KOPT-K1 (cell line): ENCODE results near the gene ZNF276.

Experiments used
- H3K27ac ChIP-seq: fragments of 200-600 bp; sonication (generic); 2 replicates; pipeline ENCODE4 v1.5.1; 2016; ENCODE audit warnings: antibody characterized with exemption, mild to moderate bottlenecking, low read depth, low read length; ENCODE audit not compliant: poor library complexity, severe bottlenecking
- H3K36me3 ChIP-seq: fragments of 200-600 bp; sonication (generic); 2 replicates; pipeline ENCODE4 v1.5.1; 2017; ENCODE audit warnings: antibody characterized with exemption, mild to moderate bottlenecking, low read length, moderate library complexity; ENCODE audit not compliant: insufficient read depth
- H3K9me3 ChIP-seq: fragments of 200-600 bp; sonication (generic); 2 replicates; pipeline ENCODE4 v1.5.1; 2017; ENCODE audit warnings: antibody characterized with exemption, low read length, mild to moderate bottlenecking; ENCODE audit not compliant: insufficient read depth, poor library complexity, severe bottlenecking

The ZNF276 gene

DNA sequence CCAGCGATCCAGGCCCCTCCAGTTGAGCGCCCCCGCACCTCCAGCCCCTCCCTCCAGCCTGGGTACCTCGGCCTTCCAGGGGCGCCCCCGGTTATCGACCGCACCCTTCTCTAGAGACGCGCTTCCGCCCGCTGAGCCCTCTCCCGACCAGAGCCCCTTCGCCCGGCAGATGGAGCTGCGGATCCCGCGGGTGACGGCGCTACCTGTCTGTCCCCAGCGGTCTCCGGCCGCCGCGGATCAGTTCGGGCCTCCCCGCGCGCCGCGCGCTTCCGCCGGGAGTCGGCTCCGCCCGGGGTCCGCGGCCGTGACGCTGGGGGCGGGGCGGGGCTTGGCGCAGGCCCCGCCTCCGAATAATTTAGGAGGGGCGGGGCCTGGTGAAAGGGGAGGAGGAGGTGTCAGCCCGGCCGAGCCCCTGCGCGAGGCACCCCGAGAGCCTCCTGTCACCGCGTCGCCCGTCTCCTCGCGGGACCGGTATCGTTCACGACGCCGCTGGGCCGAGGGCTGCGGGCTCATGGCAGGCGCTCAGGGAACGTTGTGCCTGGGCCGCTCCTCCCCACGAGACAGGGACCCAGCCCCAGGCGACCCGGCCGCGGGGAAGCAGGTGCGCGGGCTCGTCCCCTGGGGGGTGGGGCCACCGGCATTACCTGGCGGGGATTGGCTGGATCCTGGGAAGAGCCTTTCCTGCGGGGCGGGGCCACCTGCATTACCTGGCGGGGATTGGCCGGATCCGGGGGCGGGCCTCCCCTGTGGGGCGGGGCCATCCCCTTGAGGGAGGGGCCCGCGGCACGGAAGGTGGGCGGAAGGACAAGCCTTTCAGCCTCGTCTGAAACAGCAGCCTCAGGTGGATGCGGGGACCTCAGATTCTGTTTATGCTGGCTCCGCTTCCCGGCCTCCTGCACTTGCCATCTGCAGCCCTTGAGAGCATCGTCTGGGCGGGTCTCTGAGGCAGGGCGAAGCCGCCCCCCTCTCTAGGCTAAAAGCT is 19.6 kb upstream of the ZNF276 start, which contains the start of gene SPATA2L:
TSS of gene SPATA2L (minus strand) at position 281 of the 982 bp plus-strand sequence. CDS start 473 bp downstream, outside the sequence.
- H3K9me3 ChIP-seq: no peaks in the 10 kb centered on the region
- peak within 1 kb of the TSS; percentile 46 for H3K27ac ChIP-seq
- peaks cover 7% of the 10 kb centered on the region; the same call in 1 of the 2 replicates for H3K36me3 ChIP-seq

DNA sequence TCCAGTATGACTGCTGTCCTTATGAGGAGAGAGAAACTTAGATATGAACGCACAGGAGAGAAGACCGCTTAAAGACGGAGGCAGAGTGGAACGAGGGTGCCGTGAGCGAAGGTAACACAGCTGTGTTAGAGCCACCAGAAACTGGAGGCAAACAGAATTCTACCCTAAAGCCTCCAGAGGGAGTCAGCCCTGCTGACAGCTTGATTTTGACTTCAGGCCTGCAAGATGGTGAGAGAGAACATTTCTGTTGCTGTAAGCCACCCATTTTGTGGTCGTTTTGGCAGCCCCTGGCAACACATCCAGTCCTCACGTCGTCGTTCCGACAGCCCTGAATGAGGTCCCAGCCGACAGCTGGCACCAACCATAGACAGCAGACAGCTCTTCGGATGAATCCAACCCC is 17.1 kb upstream of the ZNF276 start:
- H3K27ac ChIP-seq: no peak overlapping the region
- H3K36me3 ChIP-seq: no peaks in the 10 kb centered on the region
- H3K9me3 ChIP-seq: no peaks in the 10 kb centered on the region

DNA sequence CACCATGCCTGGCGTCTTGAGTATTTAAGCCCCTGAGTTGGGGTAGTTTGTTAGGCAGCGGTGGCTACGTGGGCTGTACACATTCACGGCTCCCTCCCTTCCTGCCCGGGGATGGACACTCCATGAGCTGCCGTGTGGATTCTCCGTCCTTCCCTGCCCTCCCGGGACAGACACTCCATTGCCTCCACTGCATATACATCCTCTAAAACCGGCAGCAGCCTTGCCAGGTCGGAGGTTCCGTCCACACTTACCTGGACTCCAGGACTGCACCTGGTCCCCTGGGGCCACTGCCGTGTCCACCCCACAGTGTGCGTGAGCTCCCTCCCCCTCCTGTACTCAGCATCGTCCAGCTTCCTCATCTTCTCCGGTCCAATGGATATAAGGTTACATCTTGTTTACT is 16.3 kb upstream of the ZNF276 start:
- H3K9me3 ChIP-seq: no peaks in the 10 kb centered on the region

DNA sequence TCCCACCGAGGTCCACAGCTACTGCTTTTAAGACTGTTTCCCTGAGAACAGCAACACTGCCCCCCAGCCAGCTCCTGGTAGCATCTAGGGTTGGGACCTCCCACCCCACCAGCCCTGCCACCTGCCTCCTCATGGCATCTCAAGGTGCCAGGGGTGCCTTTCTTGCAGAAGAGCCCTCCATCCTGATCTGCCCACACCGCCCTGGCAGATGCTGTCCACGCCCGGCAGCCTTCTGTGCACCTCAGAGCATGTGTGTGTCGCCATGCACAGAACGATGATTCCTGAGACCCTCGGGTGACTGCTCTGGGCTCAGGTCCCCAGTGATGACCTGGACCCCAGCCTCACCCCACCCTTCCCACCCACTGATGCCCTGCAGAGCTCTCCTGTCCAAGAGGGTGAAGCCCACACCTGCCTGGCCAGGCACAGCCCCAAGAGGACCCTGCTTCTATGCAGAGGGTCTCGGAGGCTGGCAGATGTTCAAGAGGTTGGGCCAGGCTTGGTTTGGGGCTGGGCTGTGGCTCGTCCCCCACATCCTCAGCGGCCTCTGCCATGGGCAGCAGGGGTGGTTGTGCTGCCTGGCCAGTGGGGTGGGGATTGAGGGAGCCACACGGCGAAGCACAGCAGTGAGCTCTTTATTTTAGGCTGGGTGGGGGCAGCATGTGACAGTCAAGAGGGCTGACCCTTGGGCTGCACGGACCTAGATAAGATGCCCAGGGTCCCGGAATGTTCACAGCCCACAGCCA is 14.6 kb upstream of the ZNF276 start:
- H3K36me3 ChIP-seq: no peaks in the 10 kb centered on the region
- no peak overlapping the region for H3K27ac ChIP-seq
- no peaks in the 10 kb centered on the region for H3K9me3 ChIP-seq

More for the DNA sequence above, 16.3 kb upstream of the ZNF276 start:
- no peaks in the 10 kb centered on the region for H3K36me3 ChIP-seq
- no peak overlapping the region for H3K27ac ChIP-seq

DNA sequence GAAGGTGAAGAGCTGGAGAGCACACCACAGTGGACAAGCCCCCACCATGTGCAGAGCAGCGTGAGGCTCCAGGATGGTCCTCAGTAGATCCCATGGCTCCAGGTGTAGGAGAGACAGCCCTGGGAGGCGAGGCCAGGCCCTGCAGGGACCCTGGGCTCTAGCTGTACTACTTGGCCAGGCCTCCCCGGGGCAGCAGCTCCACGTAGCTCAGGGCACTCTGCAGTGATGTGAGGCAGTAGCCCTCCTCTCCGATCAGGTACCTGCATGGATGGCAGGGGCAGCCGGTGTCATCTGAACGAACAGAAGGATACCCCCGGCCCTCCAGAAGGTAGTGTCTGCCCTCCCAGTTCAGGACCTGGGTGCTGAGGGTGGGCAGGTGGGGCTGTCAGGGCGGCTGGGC is 13.6 kb upstream of the ZNF276 start:
- H3K36me3 ChIP-seq: no peaks in the 10 kb centered on the region

DNA sequence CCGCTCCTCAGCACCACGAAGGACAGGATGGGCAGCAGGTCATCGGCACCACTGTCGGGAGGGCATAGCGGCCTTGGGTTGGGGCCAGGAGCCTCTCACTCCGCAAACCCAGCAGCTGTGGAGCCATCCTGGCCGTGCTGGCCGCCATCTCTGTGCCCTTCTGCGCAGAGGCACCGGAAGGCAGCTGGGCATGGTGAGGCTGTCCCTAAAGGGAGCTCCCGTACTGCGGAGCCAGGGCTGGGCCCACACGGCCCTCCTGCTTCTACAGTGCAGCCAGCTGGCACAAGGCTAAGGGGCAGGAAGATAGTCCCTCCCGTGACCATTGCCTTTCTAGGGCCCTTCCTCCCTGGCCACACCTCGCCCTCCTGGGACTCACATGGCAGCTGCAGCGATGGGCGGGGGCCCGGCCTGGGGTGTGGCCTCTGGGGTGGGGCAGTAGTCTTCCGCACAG is 12.8 kb upstream of the ZNF276 start:
- Histone ChIP-seq H3K36me3 (peaks cover 4% of the 10 kb centered on the region; the same call in 1 of the 2 replicates), H3K9me3 (no peaks in the 10 kb centered on the region), H3K27ac (no peak overlapping the region)

More for the DNA sequence above, 13.6 kb upstream of the ZNF276 start:
- H3K9me3 ChIP-seq: no peaks in the 10 kb centered on the region
- no peak overlapping the region for H3K27ac ChIP-seq

DNA sequence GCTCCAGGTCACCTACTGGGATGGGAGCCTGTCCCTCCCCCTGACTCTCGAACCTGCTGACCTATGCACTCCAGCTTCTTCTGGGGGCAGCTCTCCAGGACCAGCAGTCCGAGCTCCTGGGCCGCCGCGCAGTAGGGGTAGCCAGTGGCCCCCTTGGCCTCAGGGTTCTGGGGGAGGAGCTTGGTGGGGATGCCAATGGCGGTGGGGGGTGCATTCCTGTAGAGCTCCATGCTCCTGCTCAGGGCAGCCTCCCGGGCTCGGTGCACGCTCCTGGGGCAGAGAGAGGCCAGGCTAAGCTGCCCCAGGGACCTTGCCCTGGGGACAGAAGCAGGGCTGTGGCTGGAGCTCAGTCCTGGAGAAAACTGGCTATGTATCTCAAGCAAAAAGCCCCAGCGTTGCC is 12.2 kb upstream of the ZNF276 start:
- Histone ChIP-seq H3K9me3 (no peaks in the 10 kb centered on the region), H3K27ac (no peak overlapping the region), H3K36me3 (peaks cover 8% of the 10 kb centered on the region)

DNA sequence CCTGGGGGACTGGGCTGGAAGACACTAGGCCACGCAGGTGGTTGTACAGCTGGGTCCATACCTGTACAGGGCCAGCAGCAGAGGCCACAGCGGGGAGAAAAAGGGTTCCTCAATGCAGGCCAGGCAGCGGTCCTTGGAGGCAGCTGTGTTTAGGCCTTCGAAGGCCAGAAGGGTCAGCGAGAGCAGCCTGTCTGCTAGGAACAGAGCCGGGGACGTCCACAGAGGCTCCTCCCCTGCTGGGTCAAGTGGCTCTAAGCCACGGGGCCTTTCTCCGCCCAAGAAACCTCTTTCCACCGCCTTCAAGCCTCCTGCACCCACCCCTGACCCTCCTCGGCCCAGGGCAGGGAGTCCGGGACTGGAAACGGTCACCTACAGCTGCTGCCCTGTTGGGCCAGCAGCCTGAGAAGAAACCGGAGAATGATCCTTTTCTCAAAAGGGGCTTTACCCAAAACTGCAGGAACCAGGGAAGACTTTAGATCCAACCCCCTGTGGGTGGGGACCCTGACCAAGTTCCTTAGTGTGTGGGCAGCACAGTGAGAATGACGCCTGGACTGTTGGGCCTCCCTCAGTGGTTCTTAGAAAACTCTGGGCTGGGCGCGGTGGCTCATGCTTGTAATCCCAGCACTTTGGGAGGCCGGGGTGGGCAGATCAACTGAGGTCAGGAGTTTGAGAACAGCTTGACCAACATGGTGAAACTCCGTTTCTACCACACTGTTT is 11.5 kb upstream of the ZNF276 start:
- no peak overlapping the region for H3K27ac ChIP-seq
- H3K9me3 ChIP-seq: no peaks in the 10 kb centered on the region
- peaks cover 15% of the 10 kb centered on the region for H3K36me3 ChIP-seq

DNA sequence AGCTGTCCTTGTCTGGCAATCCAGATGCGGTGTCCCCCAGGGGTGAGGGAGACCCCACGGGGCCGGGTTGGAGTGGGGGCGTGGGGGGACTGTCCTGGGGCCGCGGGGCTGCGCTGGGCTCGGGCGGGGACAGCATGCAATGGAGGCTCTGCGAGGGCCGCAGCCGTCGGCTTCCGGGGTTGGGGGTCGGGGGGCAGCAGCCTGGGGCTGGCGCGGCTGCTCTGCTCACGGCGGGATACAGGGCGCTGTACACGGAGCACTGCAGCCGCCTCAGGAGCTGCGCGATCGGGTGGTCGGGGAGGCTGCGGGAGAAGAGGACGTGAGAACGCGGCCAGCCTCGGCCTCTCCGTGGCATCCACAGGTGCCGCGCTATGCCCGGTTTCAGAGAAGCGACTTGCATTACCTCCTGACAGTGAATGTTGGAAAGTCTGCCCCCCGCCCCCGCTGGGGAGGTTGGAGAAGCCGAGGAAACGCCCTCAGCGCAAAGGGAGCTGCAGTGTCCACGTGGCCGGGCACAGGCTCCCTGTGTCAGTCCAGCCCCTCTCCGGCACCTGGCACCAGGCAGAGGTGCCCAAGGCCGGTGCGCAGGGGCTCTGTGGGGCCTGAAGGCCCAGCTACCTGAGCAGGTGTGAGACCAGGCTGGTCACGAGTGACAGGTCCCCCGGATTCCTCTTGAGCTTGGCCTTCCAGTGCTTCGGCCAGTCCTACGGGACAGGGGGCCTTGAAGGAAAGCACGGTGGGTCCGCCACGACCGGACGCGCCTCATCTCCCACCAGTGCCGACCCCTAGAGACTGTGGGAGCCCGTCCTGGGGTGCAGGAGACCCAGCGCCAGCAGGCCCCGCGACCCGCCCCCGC is 10.4 kb upstream of the ZNF276 start:
- H3K27ac ChIP-seq: no peak overlapping the region
- H3K9me3 ChIP-seq: no peaks in the 10 kb centered on the region
- H3K36me3 ChIP-seq: peaks cover 21% of the 10 kb centered on the region

DNA sequence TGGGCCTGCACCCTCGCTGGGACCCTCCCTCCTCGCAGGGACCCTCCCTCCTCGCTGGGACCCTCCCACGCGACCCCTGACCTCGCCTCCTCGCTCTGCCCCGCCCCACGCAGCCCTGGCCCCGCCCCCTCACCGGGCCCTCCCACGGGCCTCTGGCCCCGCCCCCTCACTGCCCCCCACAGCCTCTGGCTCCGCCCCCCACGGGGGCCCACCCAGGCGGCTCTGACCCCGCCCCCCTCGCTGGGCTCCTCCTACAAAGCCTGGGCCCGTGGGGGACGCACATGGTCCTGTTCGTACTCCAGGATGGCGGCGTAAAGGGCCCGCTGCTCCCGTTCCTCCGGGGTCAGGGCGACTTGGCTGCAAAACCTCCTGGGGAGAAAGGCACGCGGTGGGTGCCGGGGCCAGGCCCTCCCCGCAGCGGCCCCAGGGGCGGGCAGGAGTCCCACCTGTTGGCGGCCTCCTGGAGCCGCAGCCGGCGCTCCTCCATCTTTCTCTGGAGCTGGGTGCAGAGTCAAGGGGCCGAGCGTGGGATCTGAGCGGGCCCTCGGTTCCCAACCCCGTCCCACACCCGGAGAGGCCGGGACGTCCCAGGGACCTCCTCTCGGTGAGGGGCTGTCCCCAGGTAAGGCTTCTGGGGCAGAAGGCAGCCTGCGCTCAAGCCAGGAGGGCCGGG is 9.6 kb upstream of the ZNF276 start:
- no peaks in the 10 kb centered on the region for H3K9me3 ChIP-seq
- peak overlapping the region; percentile 73 for H3K27ac ChIP-seq
- H3K36me3 ChIP-seq: peaks cover 21% of the 10 kb centered on the region

DNA sequence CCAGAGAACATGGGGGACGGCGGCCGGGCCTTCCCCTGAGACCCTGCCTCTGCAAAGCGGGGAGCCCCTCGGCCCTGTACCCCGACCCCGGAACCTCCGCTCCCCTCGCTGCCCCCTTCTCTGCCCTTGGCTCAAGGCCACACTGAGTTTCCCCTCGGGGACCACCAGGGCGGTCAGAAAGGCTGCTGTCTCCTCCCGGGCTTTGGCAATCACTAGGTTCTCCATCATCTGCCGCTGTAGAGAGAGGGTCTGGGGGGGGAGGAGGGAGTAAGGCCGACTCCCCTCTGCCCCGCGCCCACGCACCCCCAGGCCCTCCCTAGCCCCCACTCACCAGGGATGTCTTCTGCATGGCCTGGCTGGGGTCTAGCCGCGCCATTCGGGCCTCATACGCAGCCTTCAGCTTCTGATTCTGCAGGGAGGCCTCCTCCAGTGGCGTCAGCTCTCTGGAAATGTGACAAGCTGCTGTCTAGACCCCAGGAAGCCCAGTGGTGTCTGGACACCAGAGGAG is 9.0 kb upstream of the ZNF276 start:
- H3K27ac ChIP-seq: peak overlapping the region; percentile 73

DNA sequence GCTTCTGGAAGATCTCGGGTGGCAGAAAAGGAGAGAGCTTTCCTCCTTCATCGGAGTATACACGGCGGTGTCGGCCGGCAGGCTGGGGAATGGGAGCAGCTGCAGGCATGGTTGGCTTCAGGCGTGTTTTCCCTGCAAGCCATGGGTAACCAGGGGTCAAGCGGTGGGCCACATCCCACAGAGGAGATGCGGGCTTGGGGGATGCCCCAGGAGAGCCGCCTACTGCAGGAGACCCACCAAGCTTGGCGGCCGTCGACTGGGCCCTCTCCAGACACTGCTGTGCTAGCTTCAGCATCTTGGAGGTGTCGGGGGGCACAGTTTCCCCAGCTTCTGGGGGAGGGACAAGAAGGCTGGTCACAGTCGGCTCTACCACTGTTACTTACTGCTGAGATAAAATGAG is 4.8 kb upstream of the ZNF276 start:
- no peaks in the 10 kb centered on the region for H3K9me3 ChIP-seq
- no peak overlapping the region for H3K27ac ChIP-seq
- H3K36me3 ChIP-seq: peaks cover 37% of the 10 kb centered on the region

More for the DNA sequence above, 9.0 kb upstream of the ZNF276 start:
- no peaks in the 10 kb centered on the region for H3K9me3 ChIP-seq
- peaks cover 25% of the 10 kb centered on the region for H3K36me3 ChIP-seq

DNA sequence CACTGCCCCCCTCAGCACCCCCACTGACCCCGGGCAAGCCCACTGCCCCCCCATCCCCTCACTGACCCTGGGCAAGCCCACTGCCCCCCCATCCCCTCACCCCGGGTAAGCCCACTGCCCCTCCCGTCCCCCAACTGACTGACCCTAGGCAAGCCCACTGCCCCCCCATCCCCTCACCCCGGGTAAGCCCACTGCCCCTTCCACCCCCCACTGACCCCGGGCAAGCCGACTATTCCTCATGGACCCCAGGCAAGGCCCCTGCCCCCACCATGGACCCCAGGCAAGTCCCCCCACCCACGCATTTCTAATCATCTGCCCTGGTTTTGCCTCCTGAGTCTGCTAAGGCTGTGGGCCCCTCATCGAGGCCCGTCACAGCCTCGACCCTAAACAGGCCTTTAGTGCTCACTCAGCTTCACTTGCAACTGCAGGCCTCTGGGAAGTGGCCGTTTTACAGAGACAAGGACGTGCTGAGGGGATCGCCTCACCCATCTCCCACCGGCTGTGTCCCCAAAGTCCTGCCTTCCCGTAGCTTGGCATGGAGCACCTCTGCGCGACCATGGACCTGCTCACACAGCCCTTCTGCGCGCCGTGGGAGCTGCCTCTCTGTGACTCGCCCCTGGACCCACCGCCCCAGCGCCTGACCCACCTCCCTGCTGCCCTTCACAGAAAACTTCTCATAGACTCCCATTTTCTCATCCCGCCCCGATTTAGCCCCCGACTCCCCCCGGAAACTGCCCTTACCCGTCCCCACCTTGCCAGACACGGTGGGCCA is 4.2 kb upstream of the ZNF276 start:
- Histone ChIP-seq H3K27ac (no peak overlapping the region), H3K36me3 (peaks cover 37% of the 10 kb centered on the region), H3K9me3 (no peaks in the 10 kb centered on the region)
